NT2/D1 (cell line): ENCODE measurements around the gene B3GNT4.

Experiments used
- DNase-seq: peaks from one replicate; pipeline ENCODE4 v3.0.0-alpha.2; 2011; ENCODE audit warnings: low read depth, low spot score
- H3K27me3 ChIP-seq: 2 replicates; pipeline ENCODE4 v1.6.0; 2011; ENCODE audit warnings: mild to moderate bottlenecking; ENCODE audit not compliant: insufficient read length, insufficient read depth
- H3K36me3 ChIP-seq: 2 replicates; pipeline ENCODE4 v1.6.1; 2011; ENCODE audit warnings: mild to moderate bottlenecking, low read length, mixed read lengths; ENCODE audit not compliant: insufficient read depth, insufficient read length
- H3K4me1 ChIP-seq: 2 replicates; pipeline ENCODE4 v1.5.1; 2011; ENCODE audit not compliant: insufficient read depth, insufficient read length
- H3K4me3 ChIP-seq: 2 replicates; pipeline ENCODE4 v1.5.1; 2011; ENCODE audit warnings: low read depth; ENCODE audit not compliant: insufficient read length
- H3K9ac ChIP-seq: 2 replicates; pipeline ENCODE4 v1.6.0; 2011; ENCODE audit warnings: low read depth; ENCODE audit not compliant: insufficient read length
- H3K9me3 ChIP-seq: 2 replicates; pipeline ENCODE4 v1.5.1; 2011; ENCODE audit warnings: mild to moderate bottlenecking, low read length; ENCODE audit not compliant: insufficient read depth
- SUZ12 ChIP-seq: IDR thresholded peaks from 2 replicates; pipeline ENCODE4 v1.6.1; 2011; ENCODE audit not compliant: insufficient read length, insufficient read depth; ENCODE audit errors: extremely low read depth
- YY1 ChIP-seq: IDR thresholded peaks from 2 replicates; pipeline ENCODE4 v1.6.1; 2011; ENCODE audit not compliant: insufficient read length, insufficient read depth
- ZNF274 ChIP-seq: IDR thresholded peaks from 2 replicates; pipeline ENCODE4 v1.6.1; 2011; ENCODE audit warnings: mild to moderate bottlenecking, low read depth, low read length

Gene B3GNT4

GRCh38 chr12:122203301-122204166 is at the start of gene B3GNT4:
Gene B3GNT4 (plus strand): TSS chr12:122203709. CDS start chr12:122204619, 910 bp downstream.
- peaks cover 24% of the 10 kb centered on the region for H3K36me3 ChIP-seq
- peaks cover 33% of the 10 kb centered on the region for H3K4me1 ChIP-seq
- no peaks in the 10 kb centered on the region for H3K9me3 ChIP-seq
- H3K27me3 ChIP-seq = peaks cover 46% of the 10 kb centered on the region
- TF ChIP-seq YY1 (no peak), SUZ12 (no peak), ZNF274 (no peak)
- no peak for DNase-seq
- peak within 1 kb of the TSS; percentile 48 for H3K4me3 ChIP-seq
- H3K9ac ChIP-seq = peak within 1 kb of the TSS; percentile 71

GRCh38 chr12:122155705-122156104 is 47.8 kb upstream of the B3GNT4 start:
- DNase-seq = no peak
- Histone ChIP-seq H3K4me3 (no peak overlapping the region), H3K9me3 (no peaks in the 10 kb centered on the region), H3K36me3 (no peaks in the 10 kb centered on the region), H3K9ac (no peak overlapping the region), H3K27me3 (no peaks in the 10 kb centered on the region), H3K4me1 (no peaks in the 10 kb centered on the region)
- TF ChIP-seq ZNF274 = no peak
- no peak for TF ChIP-seq YY1
- TF ChIP-seq SUZ12 = no peak

- Histone ChIP-seq H3K4me1 (peaks cover 2% of the 10 kb centered on the region), H3K4me3 (no peak overlapping the region), H3K9me3 (no peaks in the 10 kb centered on the region), H3K36me3 (no peaks in the 10 kb centered on the region), H3K9ac (no peak overlapping the region), H3K27me3 (no peaks in the 10 kb centered on the region)
- DNase-seq = no peak
- TF ChIP-seq YY1 (no peak), SUZ12 (no peak), ZNF274 (no peak)
Observed at GRCh38 chr12:122158700-122159285, 44.7 kb upstream of the B3GNT4 start.

GRCh38 chr12:122159882-122160281 is 43.6 kb upstream of the B3GNT4 start:
- peaks cover 2% of the 10 kb centered on the region for H3K4me1 ChIP-seq
- no peak for DNase-seq
- no peaks in the 10 kb centered on the region for H3K9me3 ChIP-seq
- no peaks in the 10 kb centered on the region for H3K36me3 ChIP-seq
- no peaks in the 10 kb centered on the region for H3K27me3 ChIP-seq
- TF ChIP-seq YY1 = no peak
- no peak for TF ChIP-seq ZNF274
- no peak for TF ChIP-seq SUZ12
- H3K9ac ChIP-seq = no peak overlapping the region
- H3K4me3 ChIP-seq = no peak overlapping the region

GRCh38 chr12:122160761-122161160 is 42.7 kb upstream of the B3GNT4 start:
- H3K9ac ChIP-seq = no peak overlapping the region
- H3K4me3 ChIP-seq = no peak overlapping the region
- DNase-seq = no peak
- no peaks in the 10 kb centered on the region for H3K27me3 ChIP-seq
- H3K9me3 ChIP-seq = no peaks in the 10 kb centered on the region
- peaks cover 2% of the 10 kb centered on the region for H3K4me1 ChIP-seq
- no peaks in the 10 kb centered on the region for H3K36me3 ChIP-seq
- TF ChIP-seq YY1 (no peak), SUZ12 (no peak), ZNF274 (no peak)

GRCh38 chr12:122161682-122162081 is 41.8 kb upstream of the B3GNT4 start:
- Histone ChIP-seq H3K4me1 (peaks cover 2% of the 10 kb centered on the region), H3K9me3 (no peaks in the 10 kb centered on the region), H3K36me3 (no peaks in the 10 kb centered on the region), H3K4me3 (no peak overlapping the region), H3K27me3 (no peaks in the 10 kb centered on the region), H3K9ac (no peak overlapping the region)
- DNase-seq = no peak
- no peak for TF ChIP-seq SUZ12
- TF ChIP-seq ZNF274 = no peak
- no peak for TF ChIP-seq YY1

- H3K36me3 ChIP-seq = no peaks in the 10 kb centered on the region
- H3K4me3 ChIP-seq = no peak overlapping the region
- no peaks in the 10 kb centered on the region for H3K9me3 ChIP-seq
- peaks cover 4% of the 10 kb centered on the region for H3K4me1 ChIP-seq
- H3K27me3 ChIP-seq = no peaks in the 10 kb centered on the region
- no peak for DNase-seq
- no peak overlapping the region for H3K9ac ChIP-seq
- TF ChIP-seq SUZ12 (no peak), ZNF274 (no peak)
Observed at GRCh38 chr12:122162976-122163375, 40.5 kb upstream of the B3GNT4 start.
